Measurements from ENCODE around the gene UNC13D.
"Not testable (repeated sequence)": the region's sequence is repeated elsewhere in the genome, so short reads cannot be mapped to it uniquely, and the experiment has no call there.

UNC13D gene

DNA sequence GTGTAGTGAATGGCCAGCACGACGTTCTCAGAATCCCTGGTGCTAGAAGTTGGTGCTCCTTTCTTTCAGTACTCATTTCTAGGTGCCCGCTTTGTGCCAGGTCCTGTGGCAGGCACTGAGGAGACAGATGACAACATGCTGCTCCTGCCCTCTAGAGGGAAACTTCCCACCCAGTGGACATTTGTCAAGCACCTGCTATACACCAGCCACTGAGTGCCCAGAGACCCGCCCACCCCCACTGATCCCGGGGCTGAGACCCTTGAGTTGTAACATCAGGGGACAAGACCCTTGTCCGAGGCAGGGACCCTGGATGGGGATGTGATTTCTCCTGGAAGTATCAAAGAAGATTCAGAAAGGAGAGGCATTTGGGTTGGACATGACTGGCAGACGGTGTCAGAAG lies 25.1 kb downstream of the UNC13D start:
- DNase-seq = no peak

DNA sequence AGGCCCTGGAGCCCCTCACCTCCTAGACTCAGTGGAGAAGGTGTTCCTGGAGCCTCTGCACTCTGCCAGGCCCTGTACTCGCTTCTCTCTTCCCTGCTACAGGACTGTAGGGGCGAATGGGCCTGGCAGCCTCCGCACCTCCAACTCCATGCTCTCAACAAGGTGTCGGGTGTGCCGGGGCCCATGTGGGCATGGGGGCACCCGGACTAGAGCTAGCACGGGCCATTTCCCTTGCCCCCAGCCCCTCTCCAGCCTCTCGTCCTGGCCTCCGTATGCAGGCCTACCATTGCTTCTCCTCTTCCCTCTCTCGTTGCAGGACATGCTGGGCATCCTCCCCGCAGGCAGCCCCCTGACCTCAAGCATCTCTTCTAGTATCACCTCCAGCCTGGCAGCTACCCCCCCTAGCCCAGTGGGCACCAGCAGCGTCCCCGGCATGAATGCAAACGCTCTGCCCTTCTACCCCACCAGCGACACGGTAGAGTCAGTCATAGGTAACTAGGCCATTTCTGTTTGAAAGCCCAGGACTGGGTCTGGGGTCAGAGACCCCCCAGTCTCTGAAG lies 25.8 kb downstream of the UNC13D start:
- no peak for DNase-seq

DNA sequence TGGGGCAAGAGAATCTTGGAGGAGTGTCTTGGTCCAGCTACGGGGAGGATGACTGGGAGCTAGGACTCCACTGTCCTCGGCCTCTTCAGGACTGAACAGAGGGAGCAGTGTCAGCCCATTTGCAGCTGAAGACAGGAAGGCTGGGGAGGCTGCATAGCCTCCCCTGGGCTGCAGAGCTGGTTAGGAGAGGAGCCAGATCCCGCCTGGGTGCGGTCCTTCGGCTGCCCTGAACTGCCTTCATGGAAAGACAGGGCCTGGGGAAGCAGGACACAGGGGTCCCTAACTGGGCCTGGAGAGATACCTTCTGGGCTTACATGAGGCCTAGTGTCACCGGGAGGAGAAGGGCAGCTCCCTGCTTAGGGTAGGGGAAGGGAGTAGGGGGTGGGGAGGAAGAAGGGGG lies 26.6 kb downstream of the UNC13D start:
- no peak for DNase-seq

DNA sequence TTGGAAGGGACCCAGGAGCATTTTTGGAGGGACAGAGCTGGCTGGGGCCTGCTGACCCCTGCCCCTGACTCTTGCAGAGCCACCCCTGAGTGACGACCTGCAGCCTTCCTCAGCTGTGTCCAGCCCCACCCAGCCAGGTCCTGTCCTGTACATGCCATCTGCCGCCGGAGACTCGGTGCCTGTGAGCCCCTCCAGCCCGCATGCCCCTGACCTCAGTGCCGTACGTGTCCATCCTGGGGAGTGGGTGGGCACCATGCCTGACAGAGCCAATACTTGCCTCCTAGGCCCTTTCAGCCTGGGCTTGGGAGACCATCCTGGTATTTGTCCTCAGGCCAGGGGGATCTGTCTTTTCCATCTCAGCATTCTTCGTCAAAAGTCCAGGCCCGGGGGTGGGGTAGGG lies 27.5 kb downstream of the UNC13D start:
- DNase-seq = no peak

DNA sequence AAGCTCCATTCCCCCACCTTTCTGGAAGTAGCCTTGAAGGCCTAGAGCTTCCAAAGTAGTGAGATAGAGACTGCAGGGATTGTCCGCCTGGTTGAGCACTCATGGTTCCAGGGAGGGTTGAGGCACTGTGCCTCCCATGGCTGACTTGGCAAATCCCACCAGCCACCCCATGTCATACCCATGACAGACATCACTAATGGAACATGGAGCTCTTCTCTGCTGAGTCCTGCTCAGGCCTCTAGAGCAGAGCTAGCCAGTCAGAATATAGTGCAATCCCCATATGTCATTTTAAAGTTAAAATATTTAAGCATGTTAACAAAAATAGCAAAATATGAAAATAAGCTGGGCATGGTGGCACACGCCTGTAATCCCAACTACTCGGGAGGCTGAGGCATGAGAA lies 28.8 kb downstream of the UNC13D start:
- no peak for DNase-seq

DNA sequence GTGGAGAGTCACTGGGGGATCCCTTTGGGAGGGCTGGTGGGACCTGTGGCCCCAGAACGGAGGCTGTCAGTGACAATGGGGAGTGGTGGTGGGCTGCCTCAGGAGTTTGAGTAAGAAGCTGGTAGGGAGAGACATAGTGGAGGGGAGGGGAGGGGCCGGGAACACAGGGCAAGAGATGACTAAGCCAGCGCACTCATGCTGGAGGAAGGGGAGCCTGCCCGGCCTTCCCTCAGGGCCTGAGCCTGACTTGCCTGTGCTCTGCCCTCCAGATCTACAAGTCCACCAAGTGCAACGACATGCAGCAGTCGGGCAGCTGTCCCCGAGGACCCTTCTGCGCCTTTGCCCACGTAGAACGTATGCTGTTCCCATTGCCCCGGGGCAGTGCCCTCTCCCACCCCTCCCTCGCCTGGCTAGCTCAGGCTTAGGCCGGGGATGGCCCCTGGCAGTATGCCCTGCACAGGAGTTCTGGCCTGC lies 29.3 kb downstream of the UNC13D start:
- no peak for DNase-seq

DNA sequence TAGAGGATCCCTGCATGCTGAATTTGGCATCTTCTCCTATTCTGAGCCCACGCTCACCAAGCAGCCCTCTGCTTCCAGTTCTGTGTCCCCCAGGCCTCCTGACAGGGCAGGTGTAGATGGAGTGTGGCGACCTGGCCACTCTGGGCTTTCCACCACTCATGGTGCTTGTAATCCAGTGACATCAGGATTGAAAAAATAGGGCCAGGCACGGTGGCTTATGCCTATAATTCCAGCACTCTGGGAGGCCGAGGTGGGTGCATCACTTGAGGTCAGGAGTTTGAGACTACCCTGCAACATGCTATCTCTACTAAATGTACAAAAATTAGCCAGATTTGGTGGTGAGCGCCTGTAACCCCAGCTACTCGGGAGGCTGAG lies 30.2 kb downstream of the UNC13D start:
- DNase-seq = no peak

DNA sequence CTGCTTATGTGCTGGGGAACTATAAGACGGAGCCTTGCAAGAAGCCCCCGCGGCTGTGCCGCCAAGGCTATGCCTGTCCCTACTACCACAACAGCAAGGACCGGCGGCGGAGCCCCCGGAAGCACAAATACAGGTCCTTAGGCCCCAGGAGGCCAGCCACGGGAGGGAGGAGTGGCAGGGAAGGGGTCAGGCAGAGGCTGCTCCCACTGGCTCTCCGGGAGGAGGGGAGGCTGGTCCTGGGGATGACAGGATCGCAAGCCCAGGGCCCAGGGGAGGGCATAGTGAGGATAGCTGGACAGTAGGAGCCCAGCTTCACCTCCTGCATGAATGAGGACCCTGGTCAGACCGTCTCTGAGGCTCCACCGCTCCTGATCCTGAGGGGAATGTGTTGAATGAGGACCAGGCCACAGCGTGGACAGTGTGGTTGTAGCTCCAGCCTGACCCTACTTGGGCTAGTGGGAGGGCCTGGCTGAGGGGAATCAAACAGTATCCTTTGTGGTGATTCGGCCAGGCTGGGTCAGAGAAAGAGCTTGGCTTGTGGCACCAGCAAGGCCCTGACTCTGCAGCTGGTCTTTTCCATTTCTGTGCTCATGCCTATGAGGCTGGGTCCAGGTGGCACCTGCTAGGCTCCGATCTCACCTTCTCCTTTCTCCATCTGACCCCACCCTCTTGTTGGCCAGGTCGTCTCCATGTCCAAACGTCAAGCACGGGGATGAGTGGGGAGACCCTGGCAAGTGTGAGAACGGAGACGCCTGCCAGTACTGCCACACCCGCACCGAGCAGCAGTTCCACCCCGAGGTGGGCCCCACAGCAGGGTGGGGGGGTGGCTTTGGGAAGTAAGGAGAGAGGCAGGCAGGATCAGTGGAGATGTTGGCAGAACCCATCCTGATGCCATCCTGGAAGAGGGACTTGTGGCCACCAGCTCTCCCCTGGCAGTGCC lies 30.9 kb downstream of the UNC13D start:
- DNase-seq = no peak

DNA sequence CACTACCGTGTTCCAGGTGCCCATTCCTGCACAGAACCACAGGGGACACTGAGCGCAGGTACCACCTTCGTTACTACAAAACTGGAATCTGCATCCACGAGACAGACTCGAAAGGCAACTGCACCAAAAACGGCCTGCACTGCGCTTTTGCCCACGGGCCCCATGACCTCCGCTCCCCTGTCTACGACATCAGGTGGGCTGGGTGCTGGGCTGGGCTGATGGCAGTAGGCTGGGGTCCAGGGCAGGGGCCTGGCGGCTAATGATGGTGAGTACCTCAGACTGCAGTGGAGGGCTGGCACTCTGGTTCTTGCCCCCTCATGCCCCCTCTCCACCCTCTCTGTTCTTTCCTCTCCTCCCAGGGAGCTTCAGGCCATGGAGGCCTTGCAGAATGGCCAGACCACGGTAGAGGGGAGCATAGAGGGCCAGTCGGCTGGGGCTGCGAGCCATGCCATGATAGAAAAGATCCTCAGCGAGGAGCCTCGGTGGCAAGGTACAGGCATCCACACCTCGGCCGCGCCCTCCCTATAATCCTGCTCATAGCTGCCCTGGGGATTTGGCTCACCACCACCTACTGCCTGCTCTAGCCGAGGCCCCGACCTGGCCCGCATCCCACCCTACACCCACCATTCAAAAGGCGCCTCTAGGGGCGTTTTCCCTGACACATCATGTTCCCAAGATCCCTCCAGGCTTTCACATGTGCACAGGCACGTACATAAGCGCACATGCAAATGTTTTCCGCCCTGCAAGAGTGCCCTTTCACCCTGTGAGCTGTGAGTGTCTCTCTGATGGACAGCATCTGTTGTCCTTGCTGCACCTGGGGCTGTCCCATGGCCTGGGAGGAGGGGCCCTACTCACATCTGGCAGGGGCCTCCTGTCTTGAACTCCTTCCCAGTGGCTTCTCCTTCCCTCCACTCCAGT lies 31.8 kb downstream of the UNC13D start:
- no peak for DNase-seq

DNA sequence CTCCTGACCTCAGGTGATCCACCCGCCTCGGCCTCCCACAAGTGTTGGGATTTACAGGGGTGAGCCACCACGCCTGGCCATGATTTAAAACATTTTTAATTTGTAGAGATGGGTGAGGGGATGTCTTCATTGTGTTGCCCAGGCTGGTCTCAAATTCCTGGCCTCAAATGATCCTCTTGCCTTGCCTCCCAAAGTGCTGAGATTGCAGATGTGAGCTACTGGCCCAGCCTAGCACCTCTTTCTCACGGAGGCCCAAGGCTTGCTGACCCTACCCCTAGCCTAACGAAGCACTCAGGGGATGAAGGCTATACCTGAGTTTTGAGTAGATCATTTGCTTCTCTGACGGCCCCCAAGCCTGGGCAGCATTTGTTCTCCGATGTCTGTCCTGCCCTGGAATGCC lies 33.0 kb downstream of the UNC13D start:
- DNase-seq = no peak

DNA sequence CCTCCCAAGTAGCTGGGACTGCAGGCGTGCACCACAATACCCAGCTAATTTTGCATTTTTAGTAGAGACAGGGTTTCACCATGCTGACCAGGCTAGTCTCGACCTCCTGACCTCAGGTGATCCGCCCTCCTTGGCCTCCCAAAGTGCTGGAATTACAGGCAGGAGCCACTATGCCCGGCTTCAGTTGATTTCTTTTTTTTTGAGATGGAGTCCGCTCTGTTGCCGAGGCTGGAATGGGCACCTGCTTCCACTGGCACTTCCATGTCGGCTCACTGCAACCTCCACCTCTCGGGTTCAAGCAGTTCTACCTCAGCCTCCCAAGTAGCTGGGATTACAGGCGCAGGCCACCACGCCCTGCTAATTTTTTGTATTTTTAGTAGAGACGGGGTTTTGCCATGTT lies 33.4 kb downstream of the UNC13D start:
- not testable (repeated sequence) for DNase-seq

DNA sequence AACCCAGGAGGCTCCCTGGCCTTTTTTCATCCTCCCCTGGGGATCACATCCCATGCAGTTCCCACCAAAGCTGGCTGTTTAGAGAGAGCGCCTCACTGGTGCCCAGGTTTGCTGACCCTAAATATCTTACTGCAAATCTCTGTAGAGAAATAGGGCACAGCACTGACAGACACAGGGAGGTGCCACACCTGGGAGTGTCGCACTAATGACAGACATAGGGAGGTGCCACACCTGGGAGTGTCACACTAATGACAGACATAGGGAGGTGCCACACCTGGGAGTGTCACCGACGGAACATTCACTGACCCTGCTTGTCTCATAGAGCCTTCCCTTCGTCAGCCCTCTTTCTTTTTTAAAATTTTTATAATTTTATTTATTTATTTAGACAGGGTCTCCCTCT lies 34.0 kb downstream of the UNC13D start:
- no peak for DNase-seq

DNA sequence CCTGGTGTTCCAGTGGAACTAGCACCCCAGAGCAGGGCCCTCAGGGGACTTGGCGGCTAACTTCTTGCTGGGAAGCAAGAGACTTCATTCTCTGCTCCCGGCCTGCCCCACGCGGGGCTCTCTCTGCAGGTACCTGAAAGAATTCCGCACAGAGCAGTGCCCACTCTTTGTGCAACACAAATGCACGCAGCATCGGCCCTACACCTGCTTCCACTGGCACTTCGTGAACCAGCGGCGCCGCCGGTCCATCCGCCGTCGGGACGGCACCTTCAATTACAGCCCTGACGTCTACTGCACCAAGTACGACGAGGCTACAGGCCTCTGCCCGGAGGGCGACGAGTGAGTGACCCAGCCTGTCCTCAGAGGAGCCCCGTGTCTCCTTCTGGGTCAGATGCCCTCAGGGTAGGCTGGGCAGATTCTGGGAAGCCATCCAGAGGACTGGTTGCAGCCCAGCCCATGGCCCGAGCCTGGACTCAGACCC lies 34.5 kb downstream of the UNC13D start:
- DNase-seq = no peak

DNA sequence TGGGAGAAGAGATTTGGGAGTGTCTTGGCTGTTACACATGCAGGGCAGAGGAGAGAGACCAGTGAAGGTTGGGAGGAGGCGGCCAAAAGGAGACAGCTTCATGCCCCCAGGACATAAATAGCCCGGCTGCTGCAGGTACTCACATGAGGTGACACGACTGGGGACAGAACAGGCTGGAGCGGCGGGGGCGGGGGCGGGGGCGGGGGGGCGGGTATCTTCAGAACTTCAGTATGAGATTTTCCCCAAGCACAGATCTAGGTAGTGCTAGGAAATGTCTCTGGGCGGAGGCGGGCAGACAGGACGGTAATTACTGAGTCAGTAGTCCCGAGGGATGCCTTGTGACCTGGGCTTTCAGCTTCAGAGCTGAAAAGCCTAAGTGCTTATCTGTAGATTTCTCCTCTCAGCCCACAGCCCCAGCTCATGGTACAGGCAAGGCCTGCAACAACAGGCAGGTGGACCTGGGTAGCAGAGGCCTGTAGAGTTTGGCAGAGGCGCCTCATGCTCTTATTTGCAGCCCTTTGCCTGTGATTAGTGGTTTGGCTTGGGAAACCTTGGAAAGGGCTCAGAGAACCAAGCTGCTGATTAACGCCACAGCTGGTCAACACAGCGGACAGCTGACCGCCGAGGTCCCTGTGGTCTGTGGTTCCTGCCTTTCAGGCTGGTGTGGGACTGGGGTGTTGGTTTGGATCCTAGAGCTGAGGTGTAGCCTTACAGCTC lies 35.1 kb downstream of the UNC13D start:
- no peak for DNase-seq

DNA sequence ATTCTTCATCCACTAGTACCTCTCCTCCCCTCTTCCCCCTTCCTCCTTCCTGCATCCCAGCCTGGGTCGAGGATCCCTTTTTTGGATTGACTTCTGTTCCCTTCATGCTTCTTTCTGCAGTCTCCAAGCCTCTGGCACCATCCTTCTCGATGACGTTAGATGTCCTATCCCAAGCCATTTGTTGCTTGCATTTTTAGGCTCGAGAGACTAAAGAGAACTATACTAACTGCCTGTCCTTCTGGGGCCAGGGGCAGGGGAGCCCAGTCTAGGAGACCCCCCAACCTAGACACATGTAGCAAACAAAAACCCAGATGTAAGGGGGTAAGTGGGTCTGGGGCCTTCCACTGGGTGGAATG lies 35.7 kb downstream of the UNC13D start:
- no peak for DNase-seq

DNA sequence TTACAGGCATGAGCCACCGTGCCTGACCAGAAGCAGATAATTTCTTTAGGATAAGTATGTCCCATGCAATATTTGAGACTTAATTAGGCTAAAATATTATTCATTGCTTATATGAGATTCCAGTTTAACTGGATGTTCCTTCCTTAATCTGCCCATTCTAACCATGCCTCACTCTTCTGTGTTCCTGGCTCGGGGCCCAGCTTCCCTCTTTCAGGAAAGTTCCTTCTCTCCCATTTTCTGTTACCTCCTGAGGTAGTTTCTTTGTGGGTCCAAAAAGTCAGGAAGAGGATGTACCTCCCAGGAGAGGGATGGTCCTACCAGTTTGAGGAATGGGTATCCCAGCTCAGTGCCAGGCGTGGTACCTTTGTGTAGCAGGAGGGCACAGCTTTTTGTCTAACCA lies 36.3 kb downstream of the UNC13D start:
- DNase-seq = no peak

DNA sequence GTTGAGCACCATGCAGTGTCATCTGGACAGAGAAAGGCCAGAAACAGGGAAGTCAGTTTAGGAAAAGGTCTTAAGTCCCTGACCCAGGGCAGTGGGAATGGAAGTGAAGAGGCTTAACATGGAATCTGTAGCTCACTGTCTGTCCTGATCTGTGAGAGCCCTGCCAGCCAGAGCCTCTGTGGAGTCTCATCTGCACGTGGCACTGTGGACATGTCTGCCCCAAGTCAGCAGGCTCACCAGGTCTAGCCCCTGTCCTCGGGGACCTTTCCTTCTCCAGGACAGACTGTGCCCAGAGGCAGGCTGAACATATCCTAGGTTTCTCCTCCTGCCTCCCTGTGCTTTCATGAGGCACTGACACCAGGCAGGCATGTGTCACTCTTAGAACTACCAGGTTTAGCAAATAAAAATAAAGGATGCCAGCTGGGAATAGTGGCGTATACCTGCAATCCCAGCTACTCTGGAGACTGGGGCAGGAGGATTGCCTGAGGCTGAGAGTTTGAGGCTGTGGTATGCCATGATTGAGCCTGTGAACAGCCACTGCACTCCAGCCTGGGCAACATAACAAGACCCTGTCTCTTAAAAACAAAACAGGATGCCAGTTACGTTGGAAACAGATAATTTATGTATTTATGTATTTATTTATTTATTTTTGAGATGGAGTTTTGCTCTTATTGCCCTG lies 37.2 kb downstream of the UNC13D start:
- DNase-seq = no peak

DNA sequence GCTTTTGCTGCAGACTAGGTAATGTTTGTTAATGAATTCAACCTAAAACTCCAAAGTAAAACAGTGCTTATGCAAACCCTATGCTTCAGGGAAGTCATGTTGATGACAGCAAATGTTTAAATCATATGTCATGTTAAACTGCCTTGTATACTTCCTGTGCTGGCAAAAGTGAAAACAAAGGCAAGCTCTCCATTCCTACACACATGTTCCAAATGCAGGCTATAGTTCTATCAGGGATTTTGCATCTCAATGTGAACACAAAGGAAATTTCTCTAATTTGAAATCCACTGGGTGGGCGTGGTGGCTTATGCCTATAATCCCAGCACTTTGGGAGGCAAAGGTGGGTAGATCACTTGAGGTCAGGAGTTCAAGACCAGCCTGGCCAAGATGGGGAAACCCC lies 40.3 kb downstream of the UNC13D start:
- DNase-seq = no peak

DNA sequence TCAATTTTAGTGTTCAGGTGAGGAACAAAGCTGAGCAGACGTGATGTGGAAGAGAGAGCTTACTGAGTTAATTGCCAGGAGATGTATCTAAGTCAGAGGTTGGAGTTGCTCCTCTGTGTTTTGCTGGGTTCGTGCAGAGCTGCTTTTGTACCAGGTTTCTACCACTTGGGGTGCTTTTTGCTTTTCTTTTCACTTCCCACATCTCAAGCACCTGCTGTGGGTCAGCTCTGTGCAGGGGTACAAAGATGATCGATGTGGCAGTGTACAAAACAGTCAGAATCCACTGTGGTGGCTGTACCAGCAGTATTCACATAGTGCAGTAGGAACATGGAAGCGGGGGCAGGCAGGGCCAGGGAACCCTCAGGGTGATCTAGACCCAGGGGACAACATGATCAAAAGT lies 44.8 kb downstream of the UNC13D start:
- no peak for DNase-seq

DNA sequence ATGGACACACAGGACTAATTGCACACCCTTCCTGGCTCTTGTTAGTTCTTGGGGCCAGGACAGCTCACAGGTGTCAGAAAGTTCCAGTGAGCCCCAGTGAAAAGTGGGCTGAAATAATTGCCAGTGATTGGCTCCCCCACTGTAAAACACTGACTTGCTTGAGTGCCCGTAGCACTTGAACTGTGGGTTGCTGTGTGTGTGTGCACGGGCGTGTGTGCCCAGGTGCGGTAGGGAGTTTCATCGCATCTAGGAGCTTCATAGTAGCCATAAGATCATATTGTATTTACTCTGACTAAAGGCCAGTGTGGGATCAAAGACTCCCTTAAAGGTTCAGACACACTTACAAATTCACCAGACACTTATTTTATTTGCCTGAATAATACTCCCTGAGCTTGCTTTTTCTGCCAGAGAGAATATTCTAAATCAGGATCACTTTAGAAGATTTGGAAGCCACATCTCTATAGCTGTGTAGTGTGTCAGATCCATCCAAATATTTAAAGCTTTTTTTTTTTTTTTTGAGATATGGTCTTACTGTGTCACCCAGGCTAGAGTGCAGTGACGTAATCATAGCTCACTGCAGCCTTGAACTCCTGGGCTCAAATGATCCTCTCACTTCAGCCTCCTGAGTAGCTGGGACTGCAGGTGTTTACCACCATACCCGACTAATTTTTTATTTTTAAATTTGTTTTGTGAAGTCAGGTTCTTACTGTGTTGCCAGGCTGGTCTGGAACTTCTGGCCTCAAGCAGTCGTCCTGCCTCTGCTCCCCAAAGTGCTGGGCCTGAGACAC lies 48.2 kb downstream of the UNC13D start:
- no peak for DNase-seq

DNA sequence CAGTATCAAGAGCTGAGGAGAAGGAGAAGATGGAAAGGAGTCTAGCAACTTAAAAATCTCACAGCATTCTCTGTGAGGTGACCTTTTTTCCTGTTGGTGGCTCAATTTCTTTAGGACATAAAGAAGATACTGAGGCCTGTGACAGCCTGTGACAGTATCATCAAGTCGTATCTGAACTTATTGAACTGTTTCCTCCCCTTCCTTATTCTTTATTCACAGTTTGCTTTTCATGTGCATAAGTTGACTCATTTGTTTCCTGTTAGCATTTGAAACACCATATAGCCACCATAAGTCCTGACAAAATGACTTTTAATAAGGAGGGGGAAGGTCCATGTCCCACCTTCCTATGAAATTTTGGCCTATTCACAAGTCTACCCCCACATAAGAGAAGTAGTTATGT lies 50.7 kb downstream of the UNC13D start:
- DNase-seq = no peak
